Measurements from ENCODE around the gene ADAMTS8.

The ADAMTS8 gene

DNA sequence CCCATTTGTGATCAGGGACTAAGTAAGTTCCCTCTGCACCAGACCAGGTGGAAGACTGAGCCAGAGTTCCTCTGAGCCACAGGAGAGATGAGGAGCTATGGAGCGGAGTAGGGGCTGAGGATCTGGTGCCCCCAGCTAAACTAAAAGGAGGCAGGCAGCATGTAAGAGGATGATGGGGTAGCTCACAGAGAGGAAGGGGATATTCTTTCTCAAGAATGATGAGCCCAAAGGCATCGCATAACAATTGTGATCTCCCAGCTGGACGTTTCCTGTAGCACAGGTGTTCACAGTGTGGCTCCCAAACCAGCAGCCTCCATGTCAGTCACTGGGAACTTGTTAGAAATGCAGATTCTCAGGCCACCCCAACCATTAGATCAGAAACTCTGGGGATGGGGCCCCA, 24.4 kb downstream of the ADAMTS8 start:
- no peak overlapping the region for H3K27ac ChIP-seq
- TF ChIP-seq, protein P1, sequence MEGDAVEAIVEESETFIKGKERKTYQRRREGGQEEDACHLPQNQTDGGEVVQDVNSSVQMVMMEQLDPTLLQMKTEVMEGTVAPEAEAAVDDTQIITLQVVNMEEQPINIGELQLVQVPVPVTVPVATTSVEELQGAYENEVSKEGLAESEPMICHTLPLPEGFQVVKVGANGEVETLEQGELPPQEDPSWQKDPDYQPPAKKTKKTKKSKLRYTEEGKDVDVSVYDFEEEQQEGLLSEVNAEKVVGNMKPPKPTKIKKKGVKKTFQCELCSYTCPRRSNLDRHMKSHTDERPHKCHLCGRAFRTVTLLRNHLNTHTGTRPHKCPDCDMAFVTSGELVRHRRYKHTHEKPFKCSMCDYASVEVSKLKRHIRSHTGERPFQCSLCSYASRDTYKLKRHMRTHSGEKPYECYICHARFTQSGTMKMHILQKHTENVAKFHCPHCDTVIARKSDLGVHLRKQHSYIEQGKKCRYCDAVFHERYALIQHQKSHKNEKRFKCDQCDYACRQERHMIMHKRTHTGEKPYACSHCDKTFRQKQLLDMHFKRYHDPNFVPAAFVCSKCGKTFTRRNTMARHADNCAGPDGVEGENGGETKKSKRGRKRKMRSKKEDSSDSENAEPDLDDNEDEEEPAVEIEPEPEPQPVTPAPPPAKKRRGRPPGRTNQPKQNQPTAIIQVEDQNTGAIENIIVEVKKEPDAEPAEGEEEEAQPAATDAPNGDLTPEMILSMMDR (conservative IDR thresholded peaks at IDR 0.05; ENCODE audit: low read depth): no peak
- DNase-seq (ENCODE audit: low spot score): no peak
- ChIA-PET CTCF (interaction anchor here (0.7 kb wide), 1 partner anchor 271 kb away, joined by 5 read pairs; no protein-coding TSS in a partner anchor), POLR2A (ENCODE audit: low non-redundant PET) (no interaction called here)

DNA sequence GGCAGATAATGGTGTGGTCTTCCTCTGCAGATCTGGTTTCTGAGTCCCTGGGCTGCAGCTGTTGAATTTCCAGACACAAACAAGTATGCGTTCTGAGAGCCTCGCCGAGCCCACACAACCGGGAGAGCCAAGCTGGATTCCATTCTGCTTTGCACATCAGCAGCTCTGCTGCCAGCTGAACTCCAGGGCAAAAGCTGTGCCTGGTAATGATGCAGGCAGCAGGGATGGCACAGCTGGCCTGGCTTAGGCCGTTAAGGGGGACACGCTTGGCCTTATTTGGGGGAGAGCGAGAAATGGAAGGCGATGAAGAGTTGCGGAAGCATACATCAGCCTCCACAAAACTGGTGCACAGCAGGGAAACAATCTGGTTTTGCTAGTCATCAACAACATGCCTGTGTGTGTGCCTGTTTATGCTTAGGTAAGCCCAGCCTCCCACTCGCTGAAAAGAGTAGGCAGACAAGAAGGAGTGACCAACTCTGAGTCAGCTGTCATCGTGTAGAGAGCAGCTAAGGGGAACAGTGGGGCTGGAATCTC, 25.1 kb downstream of the ADAMTS8 start:
- CTCF ChIA-PET: interaction anchor here (0.7 kb wide), 1 partner anchor 271 kb away, joined by 5 read pairs; no protein-coding TSS in a partner anchor
- H3K27ac ChIP-seq: no peak overlapping the region
- peak; percentile 67 for DNase-seq (ENCODE audit: low spot score)
- POLR2A ChIA-PET (ENCODE audit: low non-redundant PET): no interaction called here
- TF ChIP-seq, protein P1 (conservative IDR thresholded peaks at IDR 0.05; ENCODE audit: low read depth): no peak

DNA sequence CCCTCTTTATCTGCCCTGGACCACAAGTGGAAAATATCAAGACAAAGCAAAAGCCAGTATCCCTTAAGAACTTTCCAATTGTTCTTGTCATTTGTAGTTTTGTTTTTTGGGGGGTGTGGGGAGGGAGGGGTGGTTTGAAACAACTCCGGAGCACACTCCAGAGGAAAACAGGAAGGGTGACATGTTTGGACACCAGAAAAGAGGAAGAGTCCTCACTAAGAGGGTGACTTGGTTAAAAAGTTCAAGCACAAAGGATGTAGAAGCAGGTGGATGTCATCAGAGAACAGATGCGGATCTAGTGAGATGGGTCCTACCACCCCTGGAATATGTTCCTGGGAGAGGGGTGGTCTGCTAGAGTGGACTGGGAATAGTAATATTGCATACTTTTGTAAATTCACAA, 25.8 kb downstream of the ADAMTS8 start:
- POLR2A ChIA-PET (ENCODE audit: low non-redundant PET): no interaction called here
- H3K27ac ChIP-seq: no peak overlapping the region
- TF ChIP-seq, protein P1 (conservative IDR thresholded peaks at IDR 0.05; ENCODE audit: low read depth): no peak
- no peak for DNase-seq (ENCODE audit: low spot score)
- CTCF ChIA-PET: no interaction called here

DNA sequence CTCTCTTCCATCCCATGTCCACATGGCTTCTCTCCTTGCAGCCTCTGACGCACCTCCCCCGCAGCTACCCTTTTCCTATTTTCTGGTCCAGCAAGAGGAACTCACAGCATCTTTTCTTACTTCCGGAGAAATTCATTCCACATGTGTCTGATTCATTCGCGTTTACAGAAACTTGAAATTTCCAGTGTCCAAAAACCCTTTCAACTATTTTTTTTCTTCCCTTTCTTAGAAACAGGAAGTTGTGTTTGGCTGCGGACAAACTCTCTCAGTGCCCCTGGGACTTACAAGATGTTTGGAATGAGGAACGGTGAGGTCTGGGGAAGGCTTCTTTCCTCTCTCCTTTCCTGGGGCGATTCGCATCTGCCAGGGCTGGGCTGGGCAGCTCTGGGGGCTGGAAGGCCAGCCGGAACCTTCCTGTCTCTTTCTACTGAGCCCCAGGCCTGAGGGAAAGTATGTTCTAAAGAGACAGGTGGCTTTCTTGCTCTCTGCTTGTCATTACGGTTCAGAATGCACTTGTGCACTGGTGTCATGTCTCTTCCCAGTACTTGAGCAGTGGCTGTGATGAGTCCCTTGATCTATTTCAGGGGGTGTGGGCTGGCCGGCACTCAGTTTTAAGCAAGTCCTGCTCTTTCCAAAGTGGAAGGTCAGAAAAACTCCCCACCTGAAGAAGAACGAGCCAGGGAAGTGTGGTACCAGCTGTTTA, 27.5 kb downstream of the ADAMTS8 start:
- POLR2A ChIA-PET (ENCODE audit: low non-redundant PET): no interaction called here
- no peak for DNase-seq (ENCODE audit: low spot score)
- H3K27ac ChIP-seq: no peak overlapping the region
- TF ChIP-seq, protein P1 (conservative IDR thresholded peaks at IDR 0.05; ENCODE audit: low read depth): no peak
- CTCF ChIA-PET: no interaction called here

DNA sequence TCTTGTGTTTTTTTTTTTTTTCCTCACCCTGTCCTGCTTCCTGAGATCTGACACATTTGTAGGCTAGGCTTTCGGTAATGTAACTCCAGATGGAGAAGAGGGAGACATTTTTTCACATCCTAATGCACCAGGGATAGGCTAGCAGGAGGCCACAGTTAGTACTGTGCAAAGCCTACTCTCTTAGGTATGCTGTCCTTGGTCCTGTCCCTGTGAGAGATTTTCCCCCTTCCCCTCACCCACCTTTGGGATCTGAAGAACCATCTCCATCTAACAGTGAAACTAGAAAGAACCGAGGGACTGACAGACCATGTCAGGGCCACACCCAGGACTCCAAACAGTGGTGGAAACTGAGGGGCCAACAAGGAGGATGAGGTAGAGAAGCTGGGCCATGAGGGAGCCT, 29.2 kb downstream of the ADAMTS8 start:
- POLR2A ChIA-PET (ENCODE audit: low non-redundant PET): no interaction called here
- no peak overlapping the region for H3K27ac ChIP-seq
- TF ChIP-seq, protein P1 (conservative IDR thresholded peaks at IDR 0.05; ENCODE audit: low read depth): no peak
- CTCF ChIA-PET: interaction anchor here (0.6 kb wide), 1 partner anchor 11 kb away, joined by 3 read pairs; no protein-coding TSS in a partner anchor
- DNase-seq (ENCODE audit: low spot score): no peak

DNA sequence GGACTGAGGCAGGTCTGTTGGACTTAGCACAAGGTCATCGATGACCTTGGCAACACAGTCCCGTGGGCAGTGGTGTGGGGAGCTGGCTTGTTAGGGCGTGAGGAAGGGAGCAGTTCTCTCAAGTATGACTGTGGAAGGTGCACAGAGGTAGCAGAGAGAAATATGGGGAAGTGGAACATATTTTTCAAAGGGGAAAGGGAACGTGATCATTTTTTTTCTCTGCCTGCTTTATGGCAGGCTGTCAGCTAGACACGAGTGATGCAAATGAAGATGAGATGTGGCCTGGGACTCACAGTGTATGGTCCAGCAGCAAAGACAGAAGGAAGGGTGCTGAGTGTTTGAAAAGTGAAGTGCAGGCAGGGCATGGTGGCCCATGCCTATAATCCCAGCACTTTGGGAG, 30.6 kb downstream of the ADAMTS8 start:
- CTCF ChIA-PET: no interaction called here
- no peak for DNase-seq (ENCODE audit: low spot score)
- POLR2A ChIA-PET (ENCODE audit: low non-redundant PET): no interaction called here

More for the DNA sequence above, 30.6 kb downstream of the ADAMTS8 start:
- no peak overlapping the region for H3K27ac ChIP-seq
- TF ChIP-seq, protein P1 (conservative IDR thresholded peaks at IDR 0.05; ENCODE audit: low read depth): no peak

Data from RWPE1 (cell line).